Gastrocnemius medialis (tissue), 4 donors: Measurements from ENCODE around the gene PGGHG. TPM values are rescaled to one million over a fixed set of nuclear protein-coding genes. Genes with fewer than 3 reads are reported as not detected.

Source experiments
- ATAC-seq, 2 donors: fragments of 150-250 bp; one replicate each; pipeline ENCODE4 v1.9.1; 2016
- DNase-seq, 2 donors: peaks; one replicate each; pipeline ENCODE4 v3.0.0-alpha.2; 2019
- H3K27ac ChIP-seq, 4 donors: fragments of 200-600 bp; sonication (generic); 1 replicate in 1 of 4; 2 replicates in 3 of 4; pipeline ENCODE4 v1.5.1; 2016 to 2018; ENCODE audit warnings: mild to moderate bottlenecking in 2 of 4, moderate library complexity in 1 of 4
- H3K27me3 ChIP-seq, 3 donors: fragments of 200-600 bp; sonication (generic) in 2 of 3; 1 replicate in 1 of 3; 2 replicates in 2 of 3; pipeline versions ENCODE4 v1.5.1 to v1.6.0; 2016 to 2019; ENCODE audit warnings: mild to moderate bottlenecking in 1 of 3, moderate library complexity in 1 of 3
- H3K36me3 ChIP-seq, 2 donors: fragments of 200-600 bp; sonication (generic) in 1 of 2; one replicate each; pipeline ENCODE4 v1.5.1; 2017 to 2018
- H3K4me1 ChIP-seq, 2 donors: fragments of 200-600 bp; sonication (generic) in 1 of 2; one replicate each; pipeline ENCODE4 v1.5.1; 2016 to 2017; ENCODE audit warnings: mild to moderate bottlenecking in 2 of 2
- H3K4me3 ChIP-seq, 4 donors: fragments of 200-600 bp; sonication (generic) in 3 of 4; 1 replicate in 1 of 4; 2 replicates in 3 of 4; pipeline ENCODE4 v1.5.1; 2016 to 2019; ENCODE audit warnings: mild to moderate bottlenecking in 2 of 4
- H3K9me3 ChIP-seq, 3 donors: fragments of 200-600 bp; sonication (generic) in 2 of 3; 1 replicate in 1 of 3; 2 replicates in 2 of 3; pipeline ENCODE4 v1.5.1; 2016 to 2019
- POLR2A ChIP-seq, 2 donors: fragments of 450-650 bp; IDR thresholded peaks; one replicate each; pipeline ENCODE4 v1.6.1; 2017; ENCODE audit warnings: antibody characterized with exemption in 2 of 2, mild to moderate bottlenecking in 2 of 2, moderate library complexity in 2 of 2
- in situ Hi-C, 4 donors: fragments of 200-750 bp; cut with MboI; loops; one replicate each; pipeline versions ENCODE4 v1.15.0 to v1.8.0; 2017; ENCODE audit warnings: low sequenced_read_pairs in 4 of 4
- intact Hi-C: fragments of 100-400 bp; cut with DNase I; formaldehyde crosslinking; loops from one replicate; pipeline ENCODE4 v1.15.1; 2023; ENCODE audit warnings: low total_unique reads
- total RNA-seq, 4 donors: library from RNA; depleted of rRNA; stranded (reverse); fragments of >200 nt; gene quantifications; one replicate each; pipeline versions ENCODE4 v1.1.0 to v1.2.3, GENCODE V29; 2016
- TF ChIP-seq, protein P1 (sequence below), 5 experiments: fragments of 450-650 bp in 3 of 5; fragments of 200-600 bp in 2 of 5; sonication (generic) in 2 of 5; IDR thresholded peaks in 4 of 5; conservative IDR thresholded peaks in 1 of 5; 1 replicate in 4 of 5; 2 replicates in 1 of 5; pipeline ENCODE4 v1.5.1; 2016 to 2019; ENCODE audit warnings: antibody characterized with exemption in 5 of 5, mild to moderate bottlenecking in 3 of 5, moderate library complexity in 3 of 5

Gene PGGHG
- total RNA-seq, 4 donors from 2014 or later, result 0.98 to 3.4 (median 2.7) TPM

- ATAC-seq (no peak), DNase-seq (no peak)
- Histone ChIP-seq H3K27me3 (peaks cover 0 to 4% (median 0%) of the 10 kb centered on the region in 3 donors), H3K27ac (no peak overlapping the region), H3K36me3 (no peaks in the 10 kb centered on the region), H3K9me3 (no peaks in the 10 kb centered on the region), H3K4me3 (no peak overlapping the region), H3K4me1 (peaks cover 15 to 27% of the 10 kb centered on the region in 2 donors)
- TF ChIP-seq, protein P1, sequence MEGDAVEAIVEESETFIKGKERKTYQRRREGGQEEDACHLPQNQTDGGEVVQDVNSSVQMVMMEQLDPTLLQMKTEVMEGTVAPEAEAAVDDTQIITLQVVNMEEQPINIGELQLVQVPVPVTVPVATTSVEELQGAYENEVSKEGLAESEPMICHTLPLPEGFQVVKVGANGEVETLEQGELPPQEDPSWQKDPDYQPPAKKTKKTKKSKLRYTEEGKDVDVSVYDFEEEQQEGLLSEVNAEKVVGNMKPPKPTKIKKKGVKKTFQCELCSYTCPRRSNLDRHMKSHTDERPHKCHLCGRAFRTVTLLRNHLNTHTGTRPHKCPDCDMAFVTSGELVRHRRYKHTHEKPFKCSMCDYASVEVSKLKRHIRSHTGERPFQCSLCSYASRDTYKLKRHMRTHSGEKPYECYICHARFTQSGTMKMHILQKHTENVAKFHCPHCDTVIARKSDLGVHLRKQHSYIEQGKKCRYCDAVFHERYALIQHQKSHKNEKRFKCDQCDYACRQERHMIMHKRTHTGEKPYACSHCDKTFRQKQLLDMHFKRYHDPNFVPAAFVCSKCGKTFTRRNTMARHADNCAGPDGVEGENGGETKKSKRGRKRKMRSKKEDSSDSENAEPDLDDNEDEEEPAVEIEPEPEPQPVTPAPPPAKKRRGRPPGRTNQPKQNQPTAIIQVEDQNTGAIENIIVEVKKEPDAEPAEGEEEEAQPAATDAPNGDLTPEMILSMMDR (IDR thresholded peaks at IDR 0.05 in 4 of 5, conservative IDR thresholded peaks at IDR 0.05 in 1 of 5), result no peak
- TF ChIP-seq POLR2A (IDR thresholded peaks at IDR 0.05), result no peak
- in situ Hi-C loops (no loop called here), intact Hi-C loops (no loop called here)
Measured at GRCh38 chr11:329886-330253, 40.9 kb downstream of the PGGHG start.

DNA sequence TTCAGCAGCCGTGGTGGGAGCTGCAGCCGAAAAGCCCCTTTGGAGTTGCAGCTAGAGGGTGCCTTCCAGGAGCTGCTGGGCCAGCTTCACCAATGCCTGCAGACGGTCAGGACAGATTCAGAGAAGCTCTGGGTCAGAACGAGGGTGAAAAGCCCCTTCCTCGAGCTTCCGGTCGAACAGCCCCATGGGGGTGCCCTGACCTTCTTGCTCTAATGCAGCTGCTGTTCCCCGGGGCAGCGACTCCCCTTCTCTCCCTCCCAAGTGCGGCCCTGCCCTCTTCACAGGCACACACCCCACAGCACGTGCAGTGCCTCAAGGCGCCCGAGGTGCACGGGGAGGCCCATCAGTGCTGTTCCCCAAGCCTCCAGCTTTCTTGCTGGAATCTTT lies 41.4 kb downstream of the PGGHG start:
- H3K4me3 ChIP-seq, result no peak overlapping the region
- no peak overlapping the region for H3K27ac ChIP-seq
- DNase-seq (no peak), ATAC-seq (no peak)
- no peaks in the 10 kb centered on the region for H3K9me3 ChIP-seq
- intact Hi-C loops (no loop called here), in situ Hi-C loops (no loop called here)
- H3K4me1 ChIP-seq, result peaks cover 16 to 27% of the 10 kb centered on the region in 2 donors
- no peaks in the 10 kb centered on the region for H3K36me3 ChIP-seq
- TF ChIP-seq, protein P1 (IDR thresholded peaks at IDR 0.05 in 4 of 5, conservative IDR thresholded peaks at IDR 0.05 in 1 of 5), result no peak
- TF ChIP-seq POLR2A (IDR thresholded peaks at IDR 0.05), result no peak
- peaks cover 0 to 4% (median 0%) of the 10 kb centered on the region in 3 donors for H3K27me3 ChIP-seq

DNA sequence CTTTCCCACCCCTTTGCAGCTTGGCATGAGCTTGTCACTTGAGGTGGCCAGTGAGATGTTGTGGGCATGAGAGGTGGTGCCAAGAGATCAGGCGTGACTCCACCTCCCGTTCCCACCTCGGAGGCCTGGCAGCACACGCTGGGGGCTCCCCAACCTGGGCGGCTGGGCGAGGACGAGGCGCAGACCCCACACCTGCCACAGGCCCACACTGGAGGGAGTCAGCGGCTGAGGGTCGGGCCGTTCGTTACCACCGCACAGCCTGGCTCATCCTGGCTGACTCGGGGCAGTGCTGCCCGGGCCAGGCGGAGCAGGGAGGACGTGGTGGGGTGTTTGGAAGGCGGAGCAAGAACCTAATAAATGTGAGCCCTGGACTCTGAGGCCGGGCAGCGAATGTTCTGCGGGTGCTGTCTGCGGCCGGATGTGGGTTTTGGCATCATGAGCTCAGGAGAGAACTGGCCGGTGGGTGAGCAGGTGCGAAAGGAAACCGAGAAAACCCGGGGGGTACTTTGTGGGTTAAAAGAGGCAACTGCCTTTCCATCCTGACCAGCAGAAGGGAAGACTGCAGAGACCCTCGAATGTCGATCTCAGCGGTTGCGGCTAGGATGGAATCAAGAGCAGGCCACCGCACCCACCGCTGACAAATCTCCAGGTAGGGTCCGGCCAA lies 41.9 kb downstream of the PGGHG start:
- Histone ChIP-seq H3K4me1 (peaks cover 16 to 27% of the 10 kb centered on the region in 2 donors), H3K27me3 (peaks cover 0 to 4% (median 0%) of the 10 kb centered on the region in 3 donors), H3K9me3 (no peaks in the 10 kb centered on the region), H3K4me3 (no peak overlapping the region), H3K36me3 (no peaks in the 10 kb centered on the region), H3K27ac (no peak overlapping the region)
- intact Hi-C loops, result no loop called here
- TF ChIP-seq, protein P1 (IDR thresholded peaks at IDR 0.05 in 4 of 5, conservative IDR thresholded peaks at IDR 0.05 in 1 of 5), result no peak
- TF ChIP-seq POLR2A (IDR thresholded peaks at IDR 0.05), result no peak
- in situ Hi-C loops, result no loop called here
- no peak for DNase-seq
- ATAC-seq, result no peak

DNA sequence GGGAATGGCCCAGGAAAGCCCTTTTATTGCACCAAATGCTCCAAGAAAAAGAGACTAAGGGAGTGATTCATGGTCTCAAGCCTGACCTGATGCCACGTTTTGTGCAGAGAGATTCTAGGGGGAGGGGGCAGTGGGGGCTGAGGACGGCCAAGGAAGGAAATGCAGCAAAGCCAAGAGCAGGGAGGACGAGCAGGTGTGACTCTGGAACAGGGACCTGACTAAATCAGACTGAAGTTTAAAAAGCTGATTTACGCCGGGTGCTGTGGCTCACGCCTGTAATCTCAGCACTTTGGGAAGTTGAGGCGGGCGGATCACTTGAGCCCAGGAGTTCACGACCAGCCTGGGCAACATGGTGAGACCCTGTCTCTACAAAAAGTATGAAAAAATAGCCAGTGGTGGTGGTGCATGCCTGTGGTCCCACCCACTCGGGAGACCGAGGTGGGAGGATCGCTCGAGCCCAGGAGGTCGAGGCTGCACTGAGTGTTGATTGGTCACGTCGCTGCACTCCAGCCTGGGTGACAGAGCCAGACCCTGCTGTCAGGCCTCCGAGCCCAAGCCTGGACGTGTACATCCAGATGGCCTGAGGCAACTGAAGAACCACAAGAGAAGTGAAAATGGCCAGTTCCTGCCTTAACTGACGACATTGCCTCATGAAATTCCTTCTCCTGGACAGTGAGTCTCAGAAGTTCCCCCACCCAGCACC lies 42.6 kb downstream of the PGGHG start:
- Histone ChIP-seq H3K27ac (no peak overlapping the region), H3K27me3 (peaks cover 0 to 4% (median 0%) of the 10 kb centered on the region in 3 donors), H3K36me3 (no peaks in the 10 kb centered on the region), H3K4me1 (peaks cover 10 to 25% of the 10 kb centered on the region in 2 donors), H3K9me3 (no peaks in the 10 kb centered on the region), H3K4me3 (no peak overlapping the region)
- in situ Hi-C loops (no loop called here), intact Hi-C loops (no loop called here)
- no peak for TF ChIP-seq POLR2A (IDR thresholded peaks at IDR 0.05)
- TF ChIP-seq, protein P1 (IDR thresholded peaks at IDR 0.05 in 4 of 5, conservative IDR thresholded peaks at IDR 0.05 in 1 of 5), result no peak
- DNase-seq, result no peak
- no peak for ATAC-seq
